OCI-LY1 (cell line): ENCODE measurements around the gene APOA1.

ENCODE experiments used
- H2AFZ ChIP-seq: fragments of 200-600 bp; sonication (generic), shearing (Covaris generic); 2 replicates; pipeline ENCODE4 v1.6.0; 2014; ENCODE audit warnings: antibody characterized with exemption, mild to moderate bottlenecking, low read length
- H3F3A ChIP-seq: fragments of 200-600 bp; sonication (generic), shearing (Covaris generic); 2 replicates; pipeline ENCODE4 v1.6.0; 2014; ENCODE audit warnings: mild to moderate bottlenecking, antibody characterized with exemption, low read length, moderate library complexity; ENCODE audit not compliant: insufficient read depth
- H3K27ac ChIP-seq: fragments of 200-600 bp; sonication (generic); 2 replicates; pipeline ENCODE4 v1.5.1; 2014; ENCODE audit warnings: low read length, mixed run types, mild to moderate bottlenecking, low read depth; ENCODE audit not compliant: poor library complexity, severe bottlenecking
- H3K27me3 ChIP-seq: fragments of 200-600 bp; sonication (generic); 2 replicates; pipeline ENCODE4 v1.6.0; 2014; ENCODE audit warnings: antibody characterized with exemption, mild to moderate bottlenecking, low read length, moderate library complexity; ENCODE audit not compliant: insufficient read depth
- H3K36me3 ChIP-seq: fragments of 200-600 bp; sonication (generic); 2 replicates; pipeline ENCODE4 v1.6.1; 2014; ENCODE audit warnings: mild to moderate bottlenecking, antibody characterized with exemption, low read length, moderate library complexity, mixed read lengths; ENCODE audit not compliant: insufficient read depth
- H3K4me1 ChIP-seq: fragments of 200-600 bp; sonication (generic); 2 replicates; pipeline ENCODE4 v1.5.1; 2014; ENCODE audit warnings: mild to moderate bottlenecking, low read length, moderate library complexity; ENCODE audit not compliant: insufficient read depth, severe bottlenecking
- H3K4me2 ChIP-seq: fragments of 200-600 bp; sonication (generic), shearing (Covaris generic); 2 replicates; pipeline ENCODE4 v1.6.1; 2014; ENCODE audit warnings: low read length
- H3K4me3 ChIP-seq: fragments of 200-600 bp; sonication (generic); 2 replicates; pipeline ENCODE4 v1.5.1; 2014; ENCODE audit warnings: low read length, low read depth, mild to moderate bottlenecking, mixed read lengths; ENCODE audit not compliant: poor library complexity, severe bottlenecking
- H3K79me2 ChIP-seq: fragments of 200-600 bp; shearing (Covaris generic); 2 replicates; pipeline ENCODE4 v1.6.1; 2016; ENCODE audit warnings: mixed run types, low read length, mixed read lengths; ENCODE audit not compliant: insufficient read depth
- H3K9ac ChIP-seq: fragments of 200-600 bp; sonication (generic), shearing (Covaris generic); 2 replicates; pipeline ENCODE4 v1.6.1; 2014; ENCODE audit warnings: mild to moderate bottlenecking, low read length, mixed read lengths
- H3K9me2 ChIP-seq: fragments of 200-600 bp; sonication (generic), shearing (Covaris generic); 2 replicates; pipeline ENCODE4 v1.6.1; 2014; ENCODE audit warnings: low read depth, mild to moderate bottlenecking, low read length, mixed read lengths
- H3K9me3 ChIP-seq: fragments of 200-600 bp; shearing (Covaris generic); 2 replicates; pipeline ENCODE4 v1.6.1; 2014; ENCODE audit warnings: low read length, mixed read lengths
- H4K20me1 ChIP-seq: fragments of 200-600 bp; sonication (generic), shearing (Covaris generic); 2 replicates; pipeline ENCODE4 v1.6.0; 2016; ENCODE audit warnings: mild to moderate bottlenecking, low read length; ENCODE audit not compliant: insufficient read depth
- EZH2 ChIP-seq: fragments of 200-600 bp; sonication (generic), shearing (Covaris generic); IDR thresholded peaks from 2 replicates; pipeline ENCODE4 v1.8.0; 2017; ENCODE audit warnings: borderline replicate concordance, mixed run types, mild to moderate bottlenecking, antibody characterized with exemption, low read length, moderate library complexity, mixed read lengths
- TF ChIP-seq, protein P1 (sequence below): fragments of 200-600 bp; sonication (generic), shearing (Covaris generic); IDR thresholded peaks from 2 replicates; pipeline ENCODE4 v1.5.1; 2017; ENCODE audit warnings: mild to moderate bottlenecking, antibody characterized with exemption, low read length, moderate library complexity, mixed read lengths

APOA1 gene

DNA sequence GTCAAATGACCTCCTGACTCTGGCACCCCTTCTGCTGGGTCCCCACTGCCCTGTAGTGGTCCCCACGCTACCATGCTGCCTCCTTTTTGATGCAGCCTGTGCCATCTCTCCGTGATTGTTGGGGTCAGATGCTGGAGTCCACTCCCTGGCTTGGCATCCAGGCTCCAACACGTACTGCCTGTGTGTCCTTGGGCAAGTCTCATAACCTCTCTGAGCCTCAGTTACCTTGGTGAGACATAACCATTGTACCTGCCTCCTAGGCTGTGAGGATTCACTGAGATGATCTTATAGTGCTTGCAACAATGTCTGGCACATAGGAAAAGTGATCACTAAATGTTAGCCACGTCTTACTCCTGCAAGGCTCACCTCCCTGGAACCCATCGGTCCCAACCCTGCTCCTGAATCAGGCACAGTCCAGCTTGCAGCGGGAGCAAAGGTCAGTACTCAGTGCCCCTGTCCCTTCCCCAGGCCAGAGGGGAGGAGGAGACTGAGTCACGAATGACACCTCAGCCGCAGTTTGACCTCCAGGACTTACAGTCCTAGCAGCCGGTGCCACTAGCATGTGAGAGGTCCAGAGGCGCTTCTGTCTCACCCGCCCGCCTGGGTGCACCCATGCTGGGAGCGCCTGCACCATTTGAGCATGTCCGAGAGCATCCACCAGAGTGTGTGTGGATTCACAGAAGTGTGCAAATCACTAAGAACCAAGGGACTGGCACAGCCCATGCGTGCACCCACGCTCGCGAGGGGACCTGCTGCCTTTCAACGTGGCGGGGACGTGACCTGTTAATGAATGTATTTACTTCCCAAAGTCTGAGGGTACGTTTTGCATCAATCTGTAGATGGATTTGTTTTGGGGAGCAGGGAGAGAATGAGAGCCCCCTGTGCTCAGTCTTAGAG lies 11.3 kb downstream of the APOA1 start:
- Histone ChIP-seq H3K4me2 (no peak overlapping the region), H3K9ac (no peak overlapping the region), H3K79me2 (no peaks in the 10 kb centered on the region), H3K27me3 (no peaks in the 10 kb centered on the region), H4K20me1 (no peaks in the 10 kb centered on the region), H3F3A (no peaks in the 10 kb centered on the region), H3K9me2 (no peaks in the 10 kb centered on the region), H3K4me1 (no peaks in the 10 kb centered on the region), H2AFZ (no peak overlapping the region), H3K36me3 (no peaks in the 10 kb centered on the region), H3K4me3 (no peak overlapping the region), H3K9me3 (no peaks in the 10 kb centered on the region), H3K27ac (no peak overlapping the region)
- TF ChIP-seq, protein P1, sequence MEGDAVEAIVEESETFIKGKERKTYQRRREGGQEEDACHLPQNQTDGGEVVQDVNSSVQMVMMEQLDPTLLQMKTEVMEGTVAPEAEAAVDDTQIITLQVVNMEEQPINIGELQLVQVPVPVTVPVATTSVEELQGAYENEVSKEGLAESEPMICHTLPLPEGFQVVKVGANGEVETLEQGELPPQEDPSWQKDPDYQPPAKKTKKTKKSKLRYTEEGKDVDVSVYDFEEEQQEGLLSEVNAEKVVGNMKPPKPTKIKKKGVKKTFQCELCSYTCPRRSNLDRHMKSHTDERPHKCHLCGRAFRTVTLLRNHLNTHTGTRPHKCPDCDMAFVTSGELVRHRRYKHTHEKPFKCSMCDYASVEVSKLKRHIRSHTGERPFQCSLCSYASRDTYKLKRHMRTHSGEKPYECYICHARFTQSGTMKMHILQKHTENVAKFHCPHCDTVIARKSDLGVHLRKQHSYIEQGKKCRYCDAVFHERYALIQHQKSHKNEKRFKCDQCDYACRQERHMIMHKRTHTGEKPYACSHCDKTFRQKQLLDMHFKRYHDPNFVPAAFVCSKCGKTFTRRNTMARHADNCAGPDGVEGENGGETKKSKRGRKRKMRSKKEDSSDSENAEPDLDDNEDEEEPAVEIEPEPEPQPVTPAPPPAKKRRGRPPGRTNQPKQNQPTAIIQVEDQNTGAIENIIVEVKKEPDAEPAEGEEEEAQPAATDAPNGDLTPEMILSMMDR, result no peak
- no peak for TF ChIP-seq EZH2

- Histone ChIP-seq H3K4me2 (no peak overlapping the region), H3K36me3 (no peaks in the 10 kb centered on the region), H3K27ac (no peak overlapping the region), H4K20me1 (no peaks in the 10 kb centered on the region), H3K4me1 (no peaks in the 10 kb centered on the region), H2AFZ (no peak overlapping the region), H3K4me3 (no peak overlapping the region), H3K9ac (no peak overlapping the region), H3K9me3 (no peaks in the 10 kb centered on the region), H3K9me2 (no peaks in the 10 kb centered on the region), H3K27me3 (no peaks in the 10 kb centered on the region), H3F3A (no peaks in the 10 kb centered on the region), H3K79me2 (no peaks in the 10 kb centered on the region)
- TF ChIP-seq, protein P1, result no peak
- no peak for TF ChIP-seq EZH2
Measured at GRCh38 chr11:116825434-116825833, 12.0 kb downstream of the APOA1 start.

GRCh38 chr11:116823031-116823843 lies 14.2 kb downstream of the APOA1 start, which contains the start of gene APOA4:
TSS of gene APOA4 (minus strand) at chr11:116823304. CDS start at chr11:116823191, 113 bp downstream.
- no peak within 1 kb of the TSS for H3K27ac ChIP-seq
- no peak within 1 kb of the TSS for H2AFZ ChIP-seq
- no peaks in the 10 kb centered on the region for H3K4me1 ChIP-seq
- no peak within 1 kb of the TSS for H3K9ac ChIP-seq
- no peaks in the 10 kb centered on the region for H3K9me2 ChIP-seq
- no peaks in the 10 kb centered on the region for H4K20me1 ChIP-seq
- no peak within 1 kb of the TSS for H3K4me2 ChIP-seq
- no peaks in the 10 kb centered on the region for H3K27me3 ChIP-seq
- H3K4me3 ChIP-seq, result no peak within 1 kb of the TSS
- H3K79me2 ChIP-seq, result no peaks in the 10 kb centered on the region
- no peaks in the 10 kb centered on the region for H3K9me3 ChIP-seq
- no peaks in the 10 kb centered on the region for H3K36me3 ChIP-seq
- no peaks in the 10 kb centered on the region for H3F3A ChIP-seq
- TF ChIP-seq, protein P1, result no peak
